ENCODE results near the gene ARHGAP44.

GRCh38 chr17:12928736-12929135 lies 139.4 kb downstream of the ARHGAP44 start:
- no peak for TF ChIP-seq CTCF (IDR thresholded peaks at IDR 0.05; ENCODE audit: poor library complexity, severe bottlenecking)
- TF ChIP-seq EZH2 (IDR thresholded peaks at IDR 0.05; ENCODE audit: borderline replicate concordance, insufficient read depth, low read length, poor library complexity, severe bottlenecking) = no peak
- TF ChIP-seq POLR2AphosphoS5 (IDR thresholded peaks at IDR 0.05) = no peak
- no peak for TF ChIP-seq SMC3 (conservative IDR thresholded peaks at IDR 0.05; ENCODE audit: poor library complexity)
- TF ChIP-seq MXI1 (conservative IDR thresholded peaks at IDR 0.05; ENCODE audit: poor library complexity, severe bottlenecking) = no peak
- no peak for TF ChIP-seq EP300 (conservative IDR thresholded peaks at IDR 0.05; ENCODE audit: poor library complexity, severe bottlenecking)
- no peak for TF ChIP-seq RAD21 (conservative IDR thresholded peaks at IDR 0.05)
- no peak for TF ChIP-seq REST (IDR thresholded peaks at IDR 0.05; ENCODE audit: borderline replicate concordance)
